ENCODE measurements around the gene ERGIC3. TPM values are rescaled to one million over a fixed set of nuclear protein-coding genes. Genes with fewer than 3 reads are reported as not detected.

ERGIC3 gene
- total and polyA plus RNA-seq, 2 of the 13 experiments (the other 11 are each of a cell fraction or from before 2014, with no cell fraction given): 407 to 670 TPM

DNA sequence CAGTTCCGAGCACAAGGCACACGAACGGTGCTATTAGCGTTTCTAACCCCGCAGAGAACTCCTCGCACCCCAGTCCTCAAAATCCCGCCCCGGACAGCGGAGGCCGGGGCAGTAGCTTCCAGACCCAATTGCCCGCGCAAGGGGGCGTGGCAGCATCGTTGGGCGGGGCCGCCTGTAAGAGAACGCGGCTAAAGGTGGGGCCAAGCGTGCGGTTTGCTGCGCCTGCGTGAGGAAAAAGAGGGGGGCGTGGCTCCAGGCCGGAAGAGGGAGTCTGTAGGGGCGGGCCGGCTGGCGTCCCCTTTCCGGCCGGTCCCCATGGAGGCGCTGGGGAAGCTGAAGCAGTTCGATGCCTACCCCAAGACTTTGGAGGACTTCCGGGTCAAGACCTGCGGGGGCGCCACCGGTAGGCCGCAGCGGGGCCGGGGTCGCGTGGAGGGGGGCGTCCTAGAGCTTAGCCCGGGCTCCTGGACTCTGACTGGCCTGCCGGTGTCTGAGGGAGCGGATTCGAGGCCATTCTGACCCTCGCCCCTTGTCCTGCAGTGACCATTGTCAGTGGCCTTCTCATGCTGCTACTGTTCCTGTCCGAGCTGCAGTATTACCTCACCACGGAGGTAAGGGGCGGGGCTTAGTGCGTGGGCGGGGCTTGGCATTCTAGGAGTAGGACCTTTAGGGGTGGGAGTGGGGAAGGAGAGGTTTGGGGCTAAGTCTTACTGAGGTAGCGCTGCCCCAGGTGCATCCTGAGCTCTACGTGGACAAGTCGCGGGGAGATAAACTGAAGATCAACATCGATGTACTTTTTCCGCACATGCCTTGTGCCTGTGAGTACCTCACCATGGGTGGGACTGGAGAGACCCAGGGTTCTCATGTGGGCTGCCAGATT lies at the start of gene ERGIC3 (continued):
- TF ChIP-seq, protein P1, sequence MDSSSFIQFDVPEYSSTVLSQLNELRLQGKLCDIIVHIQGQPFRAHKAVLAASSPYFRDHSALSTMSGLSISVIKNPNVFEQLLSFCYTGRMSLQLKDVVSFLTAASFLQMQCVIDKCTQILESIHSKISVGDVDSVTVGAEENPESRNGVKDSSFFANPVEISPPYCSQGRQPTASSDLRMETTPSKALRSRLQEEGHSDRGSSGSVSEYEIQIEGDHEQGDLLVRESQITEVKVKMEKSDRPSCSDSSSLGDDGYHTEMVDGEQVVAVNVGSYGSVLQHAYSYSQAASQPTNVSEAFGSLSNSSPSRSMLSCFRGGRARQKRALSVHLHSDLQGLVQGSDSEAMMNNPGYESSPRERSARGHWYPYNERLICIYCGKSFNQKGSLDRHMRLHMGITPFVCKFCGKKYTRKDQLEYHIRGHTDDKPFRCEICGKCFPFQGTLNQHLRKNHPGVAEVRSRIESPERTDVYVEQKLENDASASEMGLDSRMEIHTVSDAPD (CRISPR knock-in tag; IDR thresholded peaks at IDR 0.05): peak; percentile 55; the same call in 1 of the 2 replicates
- TF ChIP-seq, protein P2, sequence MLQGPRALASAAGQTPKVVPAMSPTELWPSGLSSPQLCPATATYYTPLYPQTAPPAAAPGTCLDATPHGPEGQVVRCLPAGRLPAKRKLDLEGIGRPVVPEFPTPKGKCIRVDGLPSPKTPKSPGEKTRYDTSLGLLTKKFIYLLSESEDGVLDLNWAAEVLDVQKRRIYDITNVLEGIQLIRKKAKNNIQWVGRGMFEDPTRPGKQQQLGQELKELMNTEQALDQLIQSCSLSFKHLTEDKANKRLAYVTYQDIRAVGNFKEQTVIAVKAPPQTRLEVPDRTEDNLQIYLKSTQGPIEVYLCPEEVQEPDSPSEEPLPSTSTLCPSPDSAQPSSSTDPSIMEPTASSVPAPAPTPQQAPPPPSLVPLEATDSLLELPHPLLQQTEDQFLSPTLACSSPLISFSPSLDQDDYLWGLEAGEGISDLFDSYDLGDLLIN (CRISPR knock-in tag; IDR thresholded peaks at IDR 0.05; ENCODE audit: borderline replicate concordance): no peak
- TF ChIP-seq JUN (CRISPR knock-in tag; IDR thresholded peaks at IDR 0.05): no peak; the same call in 1 of the 2 replicates
- TF ChIP-seq FOXM1 (CRISPR knock-in tag; IDR thresholded peaks at IDR 0.05): no peak
- 0 out of 2 replicates have a peak, but pooled peaks have one; percentile 38 for TF ChIP-seq ZNF33A (CRISPR knock-in tag; IDR thresholded peaks at IDR 0.05; ENCODE audit: borderline replicate concordance)
- TF ChIP-seq NAIF1 (CRISPR knock-in tag; IDR thresholded peaks at IDR 0.05; ENCODE audit: borderline replicate concordance): peak; percentile 79; the same call in 1 of the 2 replicates
- TF ChIP-seq PLRG1 (conservative IDR thresholded peaks at IDR 0.05): no peak
- TF ChIP-seq KAT2B (IDR thresholded peaks at IDR 0.05; ENCODE audit: borderline replicate concordance, low read depth, low read length): no peak
- no peak for TF ChIP-seq PHF5A (CRISPR knock-in tag; IDR thresholded peaks at IDR 0.05; ENCODE audit: low read depth, unreplicated experiment)
- TF ChIP-seq, protein P3, sequence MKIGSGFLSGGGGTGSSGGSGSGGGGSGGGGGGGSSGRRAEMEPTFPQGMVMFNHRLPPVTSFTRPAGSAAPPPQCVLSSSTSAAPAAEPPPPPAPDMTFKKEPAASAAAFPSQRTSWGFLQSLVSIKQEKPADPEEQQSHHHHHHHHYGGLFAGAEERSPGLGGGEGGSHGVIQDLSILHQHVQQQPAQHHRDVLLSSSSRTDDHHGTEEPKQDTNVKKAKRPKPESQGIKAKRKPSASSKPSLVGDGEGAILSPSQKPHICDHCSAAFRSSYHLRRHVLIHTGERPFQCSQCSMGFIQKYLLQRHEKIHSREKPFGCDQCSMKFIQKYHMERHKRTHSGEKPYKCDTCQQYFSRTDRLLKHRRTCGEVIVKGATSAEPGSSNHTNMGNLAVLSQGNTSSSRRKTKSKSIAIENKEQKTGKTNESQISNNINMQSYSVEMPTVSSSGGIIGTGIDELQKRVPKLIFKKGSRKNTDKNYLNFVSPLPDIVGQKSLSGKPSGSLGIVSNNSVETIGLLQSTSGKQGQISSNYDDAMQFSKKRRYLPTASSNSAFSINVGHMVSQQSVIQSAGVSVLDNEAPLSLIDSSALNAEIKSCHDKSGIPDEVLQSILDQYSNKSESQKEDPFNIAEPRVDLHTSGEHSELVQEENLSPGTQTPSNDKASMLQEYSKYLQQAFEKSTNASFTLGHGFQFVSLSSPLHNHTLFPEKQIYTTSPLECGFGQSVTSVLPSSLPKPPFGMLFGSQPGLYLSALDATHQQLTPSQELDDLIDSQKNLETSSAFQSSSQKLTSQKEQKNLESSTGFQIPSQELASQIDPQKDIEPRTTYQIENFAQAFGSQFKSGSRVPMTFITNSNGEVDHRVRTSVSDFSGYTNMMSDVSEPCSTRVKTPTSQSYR (CRISPR knock-in tag; IDR thresholded peaks at IDR 0.05; ENCODE audit: borderline replicate concordance): peak; percentile 36; the same call in 1 of the 2 replicates
- peak; percentile 46 for TF ChIP-seq CHD2 (IDR thresholded peaks at IDR 0.05; ENCODE audit: low read depth, low read length)
- no peak for TF ChIP-seq NBN (conservative IDR thresholded peaks at IDR 0.05)
- TF ChIP-seq, protein P4, sequence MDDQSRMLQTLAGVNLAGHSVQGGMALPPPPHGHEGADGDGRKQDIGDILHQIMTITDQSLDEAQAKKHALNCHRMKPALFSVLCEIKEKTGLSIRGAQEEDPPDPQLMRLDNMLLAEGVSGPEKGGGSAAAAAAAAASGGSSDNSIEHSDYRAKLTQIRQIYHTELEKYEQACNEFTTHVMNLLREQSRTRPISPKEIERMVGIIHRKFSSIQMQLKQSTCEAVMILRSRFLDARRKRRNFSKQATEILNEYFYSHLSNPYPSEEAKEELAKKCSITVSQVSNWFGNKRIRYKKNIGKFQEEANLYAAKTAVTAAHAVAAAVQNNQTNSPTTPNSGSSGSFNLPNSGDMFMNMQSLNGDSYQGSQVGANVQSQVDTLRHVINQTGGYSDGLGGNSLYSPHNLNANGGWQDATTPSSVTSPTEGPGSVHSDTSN (CRISPR knock-in tag; IDR thresholded peaks at IDR 0.05; ENCODE audit: borderline replicate concordance): no peak
- 0 out of 2 replicates have a peak, but pooled peaks have one; percentile 52 for TF ChIP-seq CC2D1A (CRISPR knock-in tag; IDR thresholded peaks at IDR 0.05)
- 0 out of 2 replicates have a peak, but pooled peaks have one; percentile 43 for TF ChIP-seq ZNF232 (CRISPR knock-in tag; IDR thresholded peaks at IDR 0.05; ENCODE audit: borderline replicate concordance)
- TF ChIP-seq, protein P5, sequence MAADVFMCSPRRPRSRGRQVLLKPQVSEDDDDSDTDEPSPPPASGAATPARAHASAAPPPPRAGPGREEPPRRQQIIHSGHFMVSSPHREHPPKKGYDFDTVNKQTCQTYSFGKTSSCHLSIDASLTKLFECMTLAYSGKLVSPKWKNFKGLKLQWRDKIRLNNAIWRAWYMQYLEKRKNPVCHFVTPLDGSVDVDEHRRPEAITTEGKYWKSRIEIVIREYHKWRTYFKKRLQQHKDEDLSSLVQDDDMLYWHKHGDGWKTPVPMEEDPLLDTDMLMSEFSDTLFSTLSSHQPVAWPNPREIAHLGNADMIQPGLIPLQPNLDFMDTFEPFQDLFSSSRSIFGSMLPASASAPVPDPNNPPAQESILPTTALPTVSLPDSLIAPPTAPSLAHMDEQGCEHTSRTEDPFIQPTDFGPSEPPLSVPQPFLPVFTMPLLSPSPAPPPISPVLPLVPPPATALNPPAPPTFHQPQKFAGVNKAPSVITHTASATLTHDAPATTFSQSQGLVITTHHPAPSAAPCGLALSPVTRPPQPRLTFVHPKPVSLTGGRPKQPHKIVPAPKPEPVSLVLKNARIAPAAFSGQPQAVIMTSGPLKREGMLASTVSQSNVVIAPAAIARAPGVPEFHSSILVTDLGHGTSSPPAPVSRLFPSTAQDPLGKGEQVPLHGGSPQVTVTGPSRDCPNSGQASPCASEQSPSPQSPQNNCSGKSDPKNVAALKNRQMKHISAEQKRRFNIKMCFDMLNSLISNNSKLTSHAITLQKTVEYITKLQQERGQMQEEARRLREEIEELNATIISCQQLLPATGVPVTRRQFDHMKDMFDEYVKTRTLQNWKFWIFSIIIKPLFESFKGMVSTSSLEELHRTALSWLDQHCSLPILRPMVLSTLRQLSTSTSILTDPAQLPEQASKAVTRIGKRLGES (CRISPR knock-in tag; IDR thresholded peaks at IDR 0.05; ENCODE audit: borderline replicate concordance): no peak
- no peak; the same call in 1 of the 2 replicates for TF ChIP-seq HMG20B (CRISPR knock-in tag; conservative IDR thresholded peaks at IDR 0.05)
- TF ChIP-seq AGO2 (optimal IDR thresholded peaks at IDR 0.05; ENCODE audit: low read depth, low read length): peak; percentile 72
- TF ChIP-seq POLR2G (IDR thresholded peaks at IDR 0.05; ENCODE audit: low read depth, low read length): peak; percentile 97
